Activated naive CD8-positive, alpha-beta T cell (primary cell): Measurements from ENCODE around the gene NEFH.
A peak's percentile ranks its signal among the peaks of the same experiment; 100 is the strongest.

ENCODE experiments used
- H3K27ac Mint-ChIP-seq: one replicate; pipeline ENCODE4 v1.8.0; 2021; ENCODE audit warnings: mixed read lengths
- H3K27me3 Mint-ChIP-seq: one replicate; pipeline ENCODE4 v1.8.0; 2021; ENCODE audit warnings: mixed read lengths
- H3K36me3 Mint-ChIP-seq: one replicate; pipeline ENCODE4 v1.8.0; 2021; ENCODE audit warnings: mixed read lengths
- H3K4me1 Mint-ChIP-seq: one replicate; pipeline ENCODE4 v1.8.0; 2021; ENCODE audit warnings: low read depth, mixed read lengths
- H3K4me3 Mint-ChIP-seq: one replicate; pipeline ENCODE4 v1.8.0; 2021; ENCODE audit warnings: mild to moderate bottlenecking, mixed read lengths
- H3K9me3 Mint-ChIP-seq: one replicate; pipeline ENCODE4 v1.8.0; 2021; ENCODE audit warnings: low read depth, mixed read lengths

The NEFH gene

GRCh38 chr22:29503811-29504372, 23.9 kb downstream of the NEFH start:
- no peaks in the 10 kb centered on the region for H3K4me1 Mint-ChIP-seq
- no peaks in the 10 kb centered on the region for H3K27me3 Mint-ChIP-seq
- peaks cover 11% of the 10 kb centered on the region for H3K36me3 Mint-ChIP-seq
- H3K4me3 Mint-ChIP-seq = no peak overlapping the region
- H3K27ac Mint-ChIP-seq = peak overlapping the region; percentile 13
- H3K9me3 Mint-ChIP-seq = no peaks in the 10 kb centered on the region

- Mint-ChIP-seq H3K36me3 (peaks cover 9% of the 10 kb centered on the region), H3K27me3 (no peaks in the 10 kb centered on the region), H3K9me3 (no peaks in the 10 kb centered on the region), H3K4me3 (no peak overlapping the region), H3K4me1 (peaks cover 1% of the 10 kb centered on the region), H3K27ac (no peak overlapping the region)
Measured at GRCh38 chr22:29509298-29509697, 29.3 kb downstream of the NEFH start.

- H3K27me3 Mint-ChIP-seq = no peaks in the 10 kb centered on the region
- no peaks in the 10 kb centered on the region for H3K9me3 Mint-ChIP-seq
- peaks cover 9% of the 10 kb centered on the region for H3K36me3 Mint-ChIP-seq
- peak overlapping the region; percentile 61 for H3K27ac Mint-ChIP-seq
- H3K4me1 Mint-ChIP-seq = peaks cover 1% of the 10 kb centered on the region
- no peak overlapping the region for H3K4me3 Mint-ChIP-seq
Measured at GRCh38 chr22:29509815-29510214, 29.8 kb downstream of the NEFH start.

- H3K36me3 Mint-ChIP-seq = peaks cover 9% of the 10 kb centered on the region
- no peak overlapping the region for H3K4me3 Mint-ChIP-seq
Measured at GRCh38 chr22:29510542-29510941, 30.5 kb downstream of the NEFH start.

GRCh38 chr22:29511126-29511862, 31.3 kb downstream of the NEFH start:
- Mint-ChIP-seq H3K36me3 (peaks cover 9% of the 10 kb centered on the region), H3K9me3 (no peaks in the 10 kb centered on the region), H3K4me1 (peaks cover 1% of the 10 kb centered on the region), H3K27me3 (no peaks in the 10 kb centered on the region), H3K4me3 (no peak overlapping the region), H3K27ac (no peak overlapping the region)

More at GRCh38 chr22:29510542-29510941, 30.5 kb downstream of the NEFH start:
- Mint-ChIP-seq H3K4me1 (peaks cover 1% of the 10 kb centered on the region), H3K9me3 (no peaks in the 10 kb centered on the region), H3K27me3 (no peaks in the 10 kb centered on the region), H3K27ac (peak overlapping the region; percentile 42)

- Mint-ChIP-seq H3K4me3 (no peak overlapping the region), H3K36me3 (peaks cover 6% of the 10 kb centered on the region), H3K27ac (no peak overlapping the region), H3K27me3 (no peaks in the 10 kb centered on the region), H3K4me1 (peaks cover 1% of the 10 kb centered on the region), H3K9me3 (no peaks in the 10 kb centered on the region)
Measured at GRCh38 chr22:29512031-29512430, 32.0 kb downstream of the NEFH start.

- no peaks in the 10 kb centered on the region for H3K27me3 Mint-ChIP-seq
- no peak overlapping the region for H3K27ac Mint-ChIP-seq
- peaks cover 5% of the 10 kb centered on the region for H3K36me3 Mint-ChIP-seq
- H3K4me1 Mint-ChIP-seq = no peaks in the 10 kb centered on the region
- no peaks in the 10 kb centered on the region for H3K9me3 Mint-ChIP-seq
- H3K4me3 Mint-ChIP-seq = no peak overlapping the region
Measured at GRCh38 chr22:29517215-29517908, 37.3 kb downstream of the NEFH start.

GRCh38 chr22:29518427-29518826, 38.4 kb downstream of the NEFH start:
- H3K9me3 Mint-ChIP-seq = no peaks in the 10 kb centered on the region
- no peaks in the 10 kb centered on the region for H3K27me3 Mint-ChIP-seq
- H3K36me3 Mint-ChIP-seq = peaks cover 5% of the 10 kb centered on the region
- no peak overlapping the region for H3K27ac Mint-ChIP-seq
- no peak overlapping the region for H3K4me3 Mint-ChIP-seq
- H3K4me1 Mint-ChIP-seq = no peaks in the 10 kb centered on the region

GRCh38 chr22:29519996-29520395, 40.0 kb downstream of the NEFH start:
- H3K9me3 Mint-ChIP-seq = no peaks in the 10 kb centered on the region
- H3K4me1 Mint-ChIP-seq = no peaks in the 10 kb centered on the region
- H3K4me3 Mint-ChIP-seq = no peak overlapping the region
- no peak overlapping the region for H3K27ac Mint-ChIP-seq
- H3K36me3 Mint-ChIP-seq = peaks cover 5% of the 10 kb centered on the region
- no peaks in the 10 kb centered on the region for H3K27me3 Mint-ChIP-seq

GRCh38 chr22:29520851-29521250, 40.8 kb downstream of the NEFH start:
- Mint-ChIP-seq H3K4me3 (no peak overlapping the region), H3K27ac (no peak overlapping the region), H3K9me3 (no peaks in the 10 kb centered on the region), H3K4me1 (no peaks in the 10 kb centered on the region), H3K27me3 (no peaks in the 10 kb centered on the region), H3K36me3 (peaks cover 7% of the 10 kb centered on the region)

GRCh38 chr22:29521526-29521925, 41.5 kb downstream of the NEFH start:
- no peaks in the 10 kb centered on the region for H3K4me1 Mint-ChIP-seq
- no peaks in the 10 kb centered on the region for H3K9me3 Mint-ChIP-seq
- no peaks in the 10 kb centered on the region for H3K27me3 Mint-ChIP-seq
- no peak overlapping the region for H3K4me3 Mint-ChIP-seq
- peaks cover 7% of the 10 kb centered on the region for H3K36me3 Mint-ChIP-seq
- H3K27ac Mint-ChIP-seq = no peak overlapping the region

- Mint-ChIP-seq H3K4me3 (no peak overlapping the region), H3K4me1 (no peaks in the 10 kb centered on the region), H3K9me3 (no peaks in the 10 kb centered on the region), H3K27ac (no peak overlapping the region), H3K36me3 (peaks cover 7% of the 10 kb centered on the region), H3K27me3 (no peaks in the 10 kb centered on the region)
Measured at GRCh38 chr22:29523761-29524160, 43.7 kb downstream of the NEFH start.

GRCh38 chr22:29524442-29525191, 44.6 kb downstream of the NEFH start:
- Mint-ChIP-seq H3K27ac (no peak overlapping the region), H3K36me3 (peaks cover 7% of the 10 kb centered on the region)

GRCh38 chr22:29528144-29528543, 48.1 kb downstream of the NEFH start:
- H3K36me3 Mint-ChIP-seq = peaks cover 9% of the 10 kb centered on the region
- no peaks in the 10 kb centered on the region for H3K9me3 Mint-ChIP-seq

More at GRCh38 chr22:29524442-29525191, 44.6 kb downstream of the NEFH start:
- Mint-ChIP-seq H3K9me3 (no peaks in the 10 kb centered on the region), H3K4me3 (no peak overlapping the region), H3K27me3 (no peaks in the 10 kb centered on the region), H3K4me1 (no peaks in the 10 kb centered on the region)

GRCh38 chr22:29530716-29531115, 50.7 kb downstream of the NEFH start:
- Mint-ChIP-seq H3K27ac (peak overlapping the region; percentile 66), H3K36me3 (peaks cover 18% of the 10 kb centered on the region), H3K4me1 (no peaks in the 10 kb centered on the region), H3K9me3 (peaks cover 4% of the 10 kb centered on the region), H3K27me3 (no peaks in the 10 kb centered on the region), H3K4me3 (no peak overlapping the region)

More at GRCh38 chr22:29528144-29528543, 48.1 kb downstream of the NEFH start:
- H3K4me3 Mint-ChIP-seq = no peak overlapping the region
- no peaks in the 10 kb centered on the region for H3K27me3 Mint-ChIP-seq
- H3K4me1 Mint-ChIP-seq = no peaks in the 10 kb centered on the region
- no peak overlapping the region for H3K27ac Mint-ChIP-seq
